ENCODE measurements around the gene LRRC8B.

Gene LRRC8B

DNA sequence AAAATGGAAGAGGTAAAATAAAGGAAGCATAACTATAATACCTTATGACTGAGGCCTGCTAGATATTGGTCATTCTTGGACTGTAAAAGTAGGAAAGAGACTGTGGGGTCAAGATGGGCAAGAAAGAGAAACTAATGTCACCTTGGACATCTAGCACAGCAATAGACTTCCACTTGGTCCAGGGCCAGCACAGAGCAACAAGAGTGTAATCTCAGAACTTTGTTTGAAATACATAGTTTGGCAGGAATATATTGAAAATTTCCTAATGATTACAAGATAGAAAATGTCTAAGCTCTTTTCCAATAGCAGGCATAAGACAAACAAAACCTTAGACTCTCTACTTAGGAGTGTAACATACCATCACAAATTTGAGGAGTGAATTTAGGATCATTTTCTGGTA lies 112.9 kb downstream of the LRRC8B start:
- no peak for FAIRE-seq

DNA sequence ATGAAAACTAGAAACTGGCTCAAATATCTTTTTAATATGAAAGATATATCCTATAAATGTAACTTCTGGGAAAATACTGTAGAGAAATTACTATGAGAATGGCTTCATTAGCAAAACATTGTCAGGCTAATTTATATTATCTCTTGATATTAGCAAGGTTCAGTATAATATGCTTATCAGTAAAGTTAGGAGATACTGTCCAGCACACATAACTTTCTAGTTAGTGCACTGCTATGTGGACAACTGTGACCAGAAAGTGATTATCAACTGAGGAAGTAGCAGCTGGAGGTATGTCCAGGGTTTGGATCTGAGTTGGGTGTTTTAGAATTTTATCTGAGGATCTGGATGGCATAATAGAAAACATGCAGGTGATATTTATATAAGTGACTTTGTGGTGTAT lies 115.8 kb downstream of the LRRC8B start:
- no peak for FAIRE-seq

DNA sequence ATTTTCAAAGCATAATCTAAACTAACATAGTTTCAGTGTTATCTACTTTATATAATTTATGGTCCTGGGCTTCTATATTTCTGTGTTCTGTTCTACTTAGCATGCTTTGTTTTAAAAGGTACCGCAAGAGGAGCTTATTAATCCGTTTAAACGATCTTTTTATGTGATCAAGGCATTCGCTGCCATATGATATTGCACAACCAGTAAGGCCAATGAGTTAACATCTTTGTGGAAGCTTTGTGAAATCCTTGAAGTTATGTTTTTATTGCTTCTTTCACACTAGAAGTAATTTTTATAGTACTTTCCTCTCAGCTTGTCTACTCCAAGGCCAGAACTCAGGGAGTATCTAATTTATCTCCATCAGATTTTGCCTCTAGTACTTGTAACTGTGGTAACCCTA lies 117.2 kb downstream of the LRRC8B start:
- no peak for FAIRE-seq

DNA sequence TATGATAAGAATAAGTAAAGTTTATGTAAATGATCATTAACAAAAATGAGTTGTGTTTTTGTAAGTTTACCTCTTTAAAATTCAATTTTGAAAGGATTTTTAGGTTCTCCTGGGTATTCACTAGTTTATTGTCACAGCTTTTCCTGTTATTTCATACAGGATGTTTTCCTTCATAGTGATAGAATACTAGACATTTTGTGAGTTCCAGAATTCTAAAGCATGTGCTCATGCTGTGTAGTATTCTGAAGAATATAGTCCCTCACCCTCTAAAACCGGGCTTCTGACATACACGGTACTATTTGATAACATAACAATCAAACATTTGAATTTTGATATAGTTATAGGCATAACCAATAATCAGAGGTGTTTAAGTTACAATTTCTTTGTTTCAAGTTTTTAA lies 118.9 kb downstream of the LRRC8B start:
- FAIRE-seq, result no peak

DNA sequence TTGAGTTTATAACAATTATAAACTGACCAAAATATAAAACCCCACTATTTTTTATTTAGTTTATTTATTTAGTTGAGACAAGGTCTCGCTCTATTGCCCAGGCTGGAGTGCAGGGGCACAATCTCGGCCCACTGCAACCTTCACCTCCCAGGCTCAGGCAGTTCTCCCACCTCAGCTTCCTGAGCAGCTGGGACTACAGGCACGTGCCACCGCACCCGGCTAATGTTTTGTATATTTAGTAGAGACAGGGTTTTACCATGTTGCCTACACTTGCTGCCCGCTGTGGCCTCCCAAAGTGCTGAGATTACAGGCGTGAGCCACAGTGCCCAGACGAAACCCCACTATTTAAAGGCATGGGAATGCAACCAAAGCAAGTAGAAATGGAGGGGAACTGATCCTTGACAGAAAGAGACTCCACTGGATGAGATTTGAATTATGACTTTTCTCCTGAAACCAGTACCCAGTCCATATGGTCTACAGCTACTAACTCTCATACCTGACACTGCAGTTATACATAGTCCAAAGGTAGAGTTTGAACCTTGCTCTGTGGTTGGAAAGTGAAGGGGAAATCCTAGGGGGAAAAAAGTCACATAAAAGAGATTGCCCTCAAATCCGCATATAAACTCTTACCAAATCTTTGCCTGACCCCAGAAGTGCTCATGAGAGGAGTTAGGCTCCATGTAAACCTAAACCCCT lies 119.6 kb downstream of the LRRC8B start:
- FAIRE-seq, result no peak

DNA sequence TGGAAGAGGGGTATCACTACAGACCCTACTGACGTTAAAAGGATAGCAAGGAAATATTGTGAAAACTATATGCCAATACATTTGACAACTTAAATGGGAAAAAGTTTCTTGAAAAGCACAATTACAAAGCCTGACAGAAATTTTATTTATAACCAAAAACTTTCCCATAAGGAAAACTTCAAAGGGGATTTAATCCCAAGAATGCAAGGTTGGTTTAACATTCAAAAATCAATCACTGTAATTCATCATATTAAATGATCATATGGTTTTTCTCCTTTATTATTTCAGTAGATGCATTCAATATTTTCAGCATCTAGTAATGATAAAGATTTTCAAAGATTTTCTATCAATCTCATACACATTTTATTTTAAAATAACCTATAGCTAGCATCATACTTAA lies 121.6 kb downstream of the LRRC8B start:
- no peak for FAIRE-seq

Measured in TTC549 (cell line).